Measurements from ENCODE around the gene DEDD. TPM values are rescaled to one million over a fixed set of nuclear protein-coding genes. Genes with fewer than 3 reads are reported as not detected.
A peak's percentile ranks its signal among the peaks of the same experiment; 100 is the strongest.

DEDD gene
- total and polyA plus RNA-seq, 2 of the 13 experiments (the other 11 are each of a cell fraction or from before 2014, with no cell fraction given): 12.6 to 27.8 TPM

- TF ChIP-seq KLF12 (CRISPR knock-in tag; IDR thresholded peaks at IDR 0.05; ENCODE audit: borderline replicate concordance) (peak; percentile 84), PHF20 (CRISPR knock-in tag; IDR thresholded peaks at IDR 0.05) (peak; percentile 84), ZNF136 (CRISPR knock-in tag; IDR thresholded peaks at IDR 0.05; ENCODE audit: low read depth) (no peak), MAZ (IDR thresholded peaks at IDR 0.05; ENCODE audit: borderline replicate concordance, low read depth, low read length) (peak; percentile 27; the same call in 1 of the 2 replicates), MAZ (CRISPR knock-in tag; IDR thresholded peaks at IDR 0.05; ENCODE audit: low read depth) (peak; percentile 80; the same call in 1 of the 2 replicates), SRSF9 (IDR thresholded peaks at IDR 0.05; ENCODE audit: borderline replicate concordance, insufficient read depth, low read depth, low read length, poor library complexity, severe bottlenecking) (no peak), ZBTB34 (CRISPR knock-in tag; IDR thresholded peaks at IDR 0.05) (no peak), ZNF75D (CRISPR knock-in tag; IDR thresholded peaks at IDR 0.05; ENCODE audit: borderline replicate concordance) (no peak), CHD2 (IDR thresholded peaks at IDR 0.05; ENCODE audit: low read depth, low read length) (no peak), NFIC (IDR thresholded peaks at IDR 0.05; ENCODE audit: low read length) (no peak), SIX1 (CRISPR knock-in tag; IDR thresholded peaks at IDR 0.05; ENCODE audit: borderline replicate concordance) (no peak), MYPOP (CRISPR knock-in tag; IDR thresholded peaks at IDR 0.05) (no peak), FOSL1 (CRISPR knock-in tag; IDR thresholded peaks at IDR 0.05; ENCODE audit: borderline replicate concordance) (no peak), ARID2 (CRISPR knock-in tag; IDR thresholded peaks at IDR 0.05; ENCODE audit: borderline replicate concordance) (0 out of 2 replicates have a peak, but pooled peaks have one; percentile 71), PLRG1 (conservative IDR thresholded peaks at IDR 0.05) (no peak), ZNF678 (CRISPR knock-in tag; IDR thresholded peaks at IDR 0.05) (0 out of 2 replicates have a peak, but pooled peaks have one; percentile 18), GZF1 (CRISPR knock-in tag; IDR thresholded peaks at IDR 0.05) (no peak), ZNF460 (CRISPR knock-in tag; IDR thresholded peaks at IDR 0.05; ENCODE audit: borderline replicate concordance) (no peak), ZNF597 (CRISPR knock-in tag; IDR thresholded peaks at IDR 0.05) (no peak), HDAC1 (CRISPR knock-in tag; IDR thresholded peaks at IDR 0.05) (peak; percentile 88), YEATS4 (CRISPR knock-in tag; IDR thresholded peaks at IDR 0.05; ENCODE audit: borderline replicate concordance) (peak; percentile 80; the same call in 1 of the 2 replicates), HNRNPLL (IDR thresholded peaks at IDR 0.05; ENCODE audit: low read depth, low read length, poor library complexity, severe bottlenecking) (peak; percentile 90), ZNF629 (CRISPR knock-in tag; conservative IDR thresholded peaks at IDR 0.05) (0 out of 2 replicates have a peak, but pooled peaks have one; percentile 19), KMT2A (CRISPR knock-in tag; IDR thresholded peaks at IDR 0.05) (peak; percentile 77), ZNF207 (IDR thresholded peaks at IDR 0.05; ENCODE audit: borderline replicate concordance) (no peak), GTF3A (CRISPR knock-in tag; conservative IDR thresholded peaks at IDR 0.05) (no peak), NCOA2 (CRISPR knock-in tag; IDR thresholded peaks at IDR 0.05) (0 out of 2 replicates have a peak, but pooled peaks have one; percentile 40), KDM1A (CRISPR knock-in tag; IDR thresholded peaks at IDR 0.05) (no peak)
Observed at GRCh38 chr1:161117759-161118581, 14.5 kb downstream of the DEDD start, which contains the start of the genes NIT1 and PFDN2 (continued).

Measured in HepG2 (cell line).